ENCODE results near the gene UNK.
"Not testable (repeated sequence)": the region's sequence is repeated elsewhere in the genome, so short reads cannot be mapped to it uniquely, and the experiment has no call there.

UNK gene

DNA sequence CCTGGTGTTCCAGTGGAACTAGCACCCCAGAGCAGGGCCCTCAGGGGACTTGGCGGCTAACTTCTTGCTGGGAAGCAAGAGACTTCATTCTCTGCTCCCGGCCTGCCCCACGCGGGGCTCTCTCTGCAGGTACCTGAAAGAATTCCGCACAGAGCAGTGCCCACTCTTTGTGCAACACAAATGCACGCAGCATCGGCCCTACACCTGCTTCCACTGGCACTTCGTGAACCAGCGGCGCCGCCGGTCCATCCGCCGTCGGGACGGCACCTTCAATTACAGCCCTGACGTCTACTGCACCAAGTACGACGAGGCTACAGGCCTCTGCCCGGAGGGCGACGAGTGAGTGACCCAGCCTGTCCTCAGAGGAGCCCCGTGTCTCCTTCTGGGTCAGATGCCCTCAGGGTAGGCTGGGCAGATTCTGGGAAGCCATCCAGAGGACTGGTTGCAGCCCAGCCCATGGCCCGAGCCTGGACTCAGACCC is 25.1 kb downstream of the UNK start:
- Histone ChIP-seq H3K9me3 (ENCODE audit: control insufficient read depth, insufficient read depth, low read length) (no peaks in the 10 kb centered on the region), H3K79me2 (ENCODE audit: control insufficient read depth, low read length) (peaks cover 7% of the 10 kb centered on the region; the same call in 1 of the 2 replicates), H3K36me3 (ENCODE audit: control insufficient read depth, low read length) (peaks cover 46% of the 10 kb centered on the region), H3K9me2 (replicated peaks; ENCODE audit: control insufficient read depth, low read length) (no peaks in the 10 kb centered on the region), H3K4me3 (ENCODE audit: low read length) (no peak overlapping the region), H3K4me1 (ENCODE audit: control insufficient read depth, low read length) (no peaks in the 10 kb centered on the region), H3K27ac (ENCODE audit: low read depth, low read length) (no peak overlapping the region), H3K27me3 (ENCODE audit: control insufficient read depth, low read length) (no peaks in the 10 kb centered on the region), H3K4me2 (ENCODE audit: low read length) (no peak overlapping the region), H3F3A (ENCODE audit: control insufficient read depth, insufficient read depth) (no peaks in the 10 kb centered on the region), H4K20me1 (ENCODE audit: control insufficient read depth, insufficient read depth, low read depth, low read length) (no peaks in the 10 kb centered on the region)
- TF ChIP-seq, protein P1, sequence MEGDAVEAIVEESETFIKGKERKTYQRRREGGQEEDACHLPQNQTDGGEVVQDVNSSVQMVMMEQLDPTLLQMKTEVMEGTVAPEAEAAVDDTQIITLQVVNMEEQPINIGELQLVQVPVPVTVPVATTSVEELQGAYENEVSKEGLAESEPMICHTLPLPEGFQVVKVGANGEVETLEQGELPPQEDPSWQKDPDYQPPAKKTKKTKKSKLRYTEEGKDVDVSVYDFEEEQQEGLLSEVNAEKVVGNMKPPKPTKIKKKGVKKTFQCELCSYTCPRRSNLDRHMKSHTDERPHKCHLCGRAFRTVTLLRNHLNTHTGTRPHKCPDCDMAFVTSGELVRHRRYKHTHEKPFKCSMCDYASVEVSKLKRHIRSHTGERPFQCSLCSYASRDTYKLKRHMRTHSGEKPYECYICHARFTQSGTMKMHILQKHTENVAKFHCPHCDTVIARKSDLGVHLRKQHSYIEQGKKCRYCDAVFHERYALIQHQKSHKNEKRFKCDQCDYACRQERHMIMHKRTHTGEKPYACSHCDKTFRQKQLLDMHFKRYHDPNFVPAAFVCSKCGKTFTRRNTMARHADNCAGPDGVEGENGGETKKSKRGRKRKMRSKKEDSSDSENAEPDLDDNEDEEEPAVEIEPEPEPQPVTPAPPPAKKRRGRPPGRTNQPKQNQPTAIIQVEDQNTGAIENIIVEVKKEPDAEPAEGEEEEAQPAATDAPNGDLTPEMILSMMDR (IDR thresholded peaks at IDR 0.05; ENCODE audit: low read depth, low read length, poor library complexity, severe bottlenecking), result no peak
- no peak for TF ChIP-seq EZH2phosphoT487 (IDR thresholded peaks at IDR 0.05; ENCODE audit: borderline replicate concordance, low read length)

DNA sequence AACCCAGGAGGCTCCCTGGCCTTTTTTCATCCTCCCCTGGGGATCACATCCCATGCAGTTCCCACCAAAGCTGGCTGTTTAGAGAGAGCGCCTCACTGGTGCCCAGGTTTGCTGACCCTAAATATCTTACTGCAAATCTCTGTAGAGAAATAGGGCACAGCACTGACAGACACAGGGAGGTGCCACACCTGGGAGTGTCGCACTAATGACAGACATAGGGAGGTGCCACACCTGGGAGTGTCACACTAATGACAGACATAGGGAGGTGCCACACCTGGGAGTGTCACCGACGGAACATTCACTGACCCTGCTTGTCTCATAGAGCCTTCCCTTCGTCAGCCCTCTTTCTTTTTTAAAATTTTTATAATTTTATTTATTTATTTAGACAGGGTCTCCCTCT is 25.6 kb downstream of the UNK start:
- H3K27ac ChIP-seq (ENCODE audit: low read depth, low read length), result no peak overlapping the region
- H3K4me3 ChIP-seq (ENCODE audit: low read length), result no peak overlapping the region

DNA sequence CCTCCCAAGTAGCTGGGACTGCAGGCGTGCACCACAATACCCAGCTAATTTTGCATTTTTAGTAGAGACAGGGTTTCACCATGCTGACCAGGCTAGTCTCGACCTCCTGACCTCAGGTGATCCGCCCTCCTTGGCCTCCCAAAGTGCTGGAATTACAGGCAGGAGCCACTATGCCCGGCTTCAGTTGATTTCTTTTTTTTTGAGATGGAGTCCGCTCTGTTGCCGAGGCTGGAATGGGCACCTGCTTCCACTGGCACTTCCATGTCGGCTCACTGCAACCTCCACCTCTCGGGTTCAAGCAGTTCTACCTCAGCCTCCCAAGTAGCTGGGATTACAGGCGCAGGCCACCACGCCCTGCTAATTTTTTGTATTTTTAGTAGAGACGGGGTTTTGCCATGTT is 26.1 kb downstream of the UNK start:
- not testable (repeated sequence) for H3K4me1 ChIP-seq (ENCODE audit: control insufficient read depth, low read length); H3K9me2 ChIP-seq (replicated peaks; ENCODE audit: control insufficient read depth, low read length); H3K27me3 ChIP-seq (ENCODE audit: control insufficient read depth, low read length); H3K9me3 ChIP-seq (ENCODE audit: control insufficient read depth, insufficient read depth, low read length); H3K4me3 ChIP-seq (ENCODE audit: low read length); H4K20me1 ChIP-seq (ENCODE audit: control insufficient read depth, insufficient read depth, low read depth, low read length); H3K27ac ChIP-seq (ENCODE audit: low read depth, low read length); H3F3A ChIP-seq (ENCODE audit: control insufficient read depth, insufficient read depth); H3K4me2 ChIP-seq (ENCODE audit: low read length); H3K79me2 ChIP-seq (ENCODE audit: control insufficient read depth, low read length)
- H3K36me3 ChIP-seq (ENCODE audit: control insufficient read depth, low read length), result peaks cover 48% of the 10 kb centered on the region

More for the DNA sequence above, 25.6 kb downstream of the UNK start:
- H4K20me1 ChIP-seq (ENCODE audit: control insufficient read depth, insufficient read depth, low read depth, low read length), result no peaks in the 10 kb centered on the region
- H3K4me2 ChIP-seq (ENCODE audit: low read length), result no peak overlapping the region
- H3K9me2 ChIP-seq (replicated peaks; ENCODE audit: control insufficient read depth, low read length), result no peaks in the 10 kb centered on the region
- TF ChIP-seq, protein P1 (IDR thresholded peaks at IDR 0.05; ENCODE audit: low read depth, low read length, poor library complexity, severe bottlenecking), result no peak
- TF ChIP-seq EZH2phosphoT487 (IDR thresholded peaks at IDR 0.05; ENCODE audit: borderline replicate concordance, low read length), result no peak
- no peaks in the 10 kb centered on the region for H3K9me3 ChIP-seq (ENCODE audit: control insufficient read depth, insufficient read depth, low read length)
- H3F3A ChIP-seq (ENCODE audit: control insufficient read depth, insufficient read depth), result no peaks in the 10 kb centered on the region
- H3K36me3 ChIP-seq (ENCODE audit: control insufficient read depth, low read length), result peaks cover 48% of the 10 kb centered on the region
- H3K27me3 ChIP-seq (ENCODE audit: control insufficient read depth, low read length), result no peaks in the 10 kb centered on the region
- H3K79me2 ChIP-seq (ENCODE audit: control insufficient read depth, low read length), result peaks cover 7% of the 10 kb centered on the region; the same call in 1 of the 2 replicates
- no peaks in the 10 kb centered on the region for H3K4me1 ChIP-seq (ENCODE audit: control insufficient read depth, low read length)

DNA sequence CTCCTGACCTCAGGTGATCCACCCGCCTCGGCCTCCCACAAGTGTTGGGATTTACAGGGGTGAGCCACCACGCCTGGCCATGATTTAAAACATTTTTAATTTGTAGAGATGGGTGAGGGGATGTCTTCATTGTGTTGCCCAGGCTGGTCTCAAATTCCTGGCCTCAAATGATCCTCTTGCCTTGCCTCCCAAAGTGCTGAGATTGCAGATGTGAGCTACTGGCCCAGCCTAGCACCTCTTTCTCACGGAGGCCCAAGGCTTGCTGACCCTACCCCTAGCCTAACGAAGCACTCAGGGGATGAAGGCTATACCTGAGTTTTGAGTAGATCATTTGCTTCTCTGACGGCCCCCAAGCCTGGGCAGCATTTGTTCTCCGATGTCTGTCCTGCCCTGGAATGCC is 26.6 kb downstream of the UNK start:
- no peak overlapping the region for H3K27ac ChIP-seq (ENCODE audit: low read depth, low read length)
- H3K4me1 ChIP-seq (ENCODE audit: control insufficient read depth, low read length), result no peaks in the 10 kb centered on the region
- H3K9me3 ChIP-seq (ENCODE audit: control insufficient read depth, insufficient read depth, low read length), result no peaks in the 10 kb centered on the region
- no peaks in the 10 kb centered on the region for H3K9me2 ChIP-seq (replicated peaks; ENCODE audit: control insufficient read depth, low read length)
- no peak overlapping the region for H3K4me3 ChIP-seq (ENCODE audit: low read length)
- H3K36me3 ChIP-seq (ENCODE audit: control insufficient read depth, low read length), result peaks cover 51% of the 10 kb centered on the region
- no peak overlapping the region for H3K4me2 ChIP-seq (ENCODE audit: low read length)
- H3K27me3 ChIP-seq (ENCODE audit: control insufficient read depth, low read length), result no peaks in the 10 kb centered on the region
- no peaks in the 10 kb centered on the region for H4K20me1 ChIP-seq (ENCODE audit: control insufficient read depth, insufficient read depth, low read depth, low read length)
- no peaks in the 10 kb centered on the region for H3F3A ChIP-seq (ENCODE audit: control insufficient read depth, insufficient read depth)
- H3K79me2 ChIP-seq (ENCODE audit: control insufficient read depth, low read length), result peaks cover 7% of the 10 kb centered on the region; the same call in 1 of the 2 replicates
- TF ChIP-seq, protein P1 (IDR thresholded peaks at IDR 0.05; ENCODE audit: low read depth, low read length, poor library complexity, severe bottlenecking), result no peak
- no peak for TF ChIP-seq EZH2phosphoT487 (IDR thresholded peaks at IDR 0.05; ENCODE audit: borderline replicate concordance, low read length)

Measured in DOHH2 (cell line).